MV-4-11 (cell line): ENCODE results near the gene SNAI1.

Experiments
- DNase-seq: peaks from one replicate; lab custom pipeline; 2025; lab: John Stamatoyannopoulos, UW

SNAI1 gene

GRCh38 chr20:50037575-50037974 lies 54.8 kb downstream of the SNAI1 start:
- no peak for DNase-seq

- no peak for DNase-seq
These were observed 55.4 kb downstream of the SNAI1 start for GRCh38 chr20:50038169-50038568.
